SU-DHL-6 (cell line): Measurements from ENCODE around the gene FRY.

Experiments
- EZH2phosphoT487 ChIP-seq: fragments of 200-600 bp; sonication (generic), shearing (Covaris generic); conservative IDR thresholded peaks from 2 replicates; pipeline ENCODE4 v1.6.1; 2018; ENCODE audit warnings: mild to moderate bottlenecking, antibody characterized with exemption, low read length, moderate library complexity, mixed read lengths
- TF ChIP-seq, protein P1 (sequence below): fragments of 200-600 bp; sonication (generic); IDR thresholded peaks from one replicate; pipeline ENCODE4 v1.5.1; 2017; ENCODE audit warnings: antibody characterized with exemption, mild to moderate bottlenecking, low read length, moderate library complexity; ENCODE audit not compliant: insufficient read depth, poor library complexity, severe bottlenecking

GRCh38 chr13:32164622-32165268, 133.2 kb downstream of the FRY start:
- TF ChIP-seq, protein P1, sequence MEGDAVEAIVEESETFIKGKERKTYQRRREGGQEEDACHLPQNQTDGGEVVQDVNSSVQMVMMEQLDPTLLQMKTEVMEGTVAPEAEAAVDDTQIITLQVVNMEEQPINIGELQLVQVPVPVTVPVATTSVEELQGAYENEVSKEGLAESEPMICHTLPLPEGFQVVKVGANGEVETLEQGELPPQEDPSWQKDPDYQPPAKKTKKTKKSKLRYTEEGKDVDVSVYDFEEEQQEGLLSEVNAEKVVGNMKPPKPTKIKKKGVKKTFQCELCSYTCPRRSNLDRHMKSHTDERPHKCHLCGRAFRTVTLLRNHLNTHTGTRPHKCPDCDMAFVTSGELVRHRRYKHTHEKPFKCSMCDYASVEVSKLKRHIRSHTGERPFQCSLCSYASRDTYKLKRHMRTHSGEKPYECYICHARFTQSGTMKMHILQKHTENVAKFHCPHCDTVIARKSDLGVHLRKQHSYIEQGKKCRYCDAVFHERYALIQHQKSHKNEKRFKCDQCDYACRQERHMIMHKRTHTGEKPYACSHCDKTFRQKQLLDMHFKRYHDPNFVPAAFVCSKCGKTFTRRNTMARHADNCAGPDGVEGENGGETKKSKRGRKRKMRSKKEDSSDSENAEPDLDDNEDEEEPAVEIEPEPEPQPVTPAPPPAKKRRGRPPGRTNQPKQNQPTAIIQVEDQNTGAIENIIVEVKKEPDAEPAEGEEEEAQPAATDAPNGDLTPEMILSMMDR = peak; percentile 92
- no peak for TF ChIP-seq EZH2phosphoT487
